ENCODE data around the gene SETD2. TPM values are rescaled to one million over a fixed set of nuclear protein-coding genes. Genes with fewer than 3 reads are reported as not detected.

The SETD2 gene
- total and polyA plus RNA-seq, 2 of the 8 experiments (the other 6 are each of a cell fraction or from before 2014, with no cell fraction given) = 15.7 to 46.3 TPM

DNA sequence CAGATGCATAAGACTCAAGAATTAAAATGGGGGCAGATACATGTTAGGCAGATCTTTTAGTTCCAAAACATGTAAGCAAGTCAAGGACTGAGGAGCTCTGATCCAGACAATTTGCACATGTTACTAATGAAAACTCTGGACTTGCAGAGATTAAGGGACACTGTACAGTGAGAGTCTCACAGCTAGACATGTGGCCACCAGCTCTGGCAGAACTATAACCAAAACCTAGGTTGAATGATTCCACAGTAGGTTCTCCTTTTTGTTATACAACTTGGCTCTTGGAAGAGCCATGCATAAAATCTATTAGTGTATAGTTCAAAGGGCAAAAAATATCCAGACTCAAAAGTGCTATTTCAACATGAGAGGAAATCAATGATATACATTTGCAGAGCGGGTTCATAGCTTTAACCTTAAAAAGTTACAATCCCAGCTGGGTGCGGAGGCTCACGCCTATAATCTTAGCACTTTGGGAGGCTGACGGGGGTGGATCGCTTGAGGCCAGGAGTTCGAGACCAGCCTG lies 61.8 kb downstream of the SETD2 start:
- H2AFZ ChIP-seq (ENCODE audit: low read length) = no peak overlapping the region
- no peak overlapping the region for H4K8ac ChIP-seq (ENCODE audit: extremely low read depth, insufficient read depth, low read length)
- H3K23ac ChIP-seq (ENCODE audit: insufficient read length) = no peak overlapping the region
- no peak overlapping the region for H3K56ac ChIP-seq (replicated peaks; ENCODE audit: insufficient read length, low read depth, low read length)
- no peak overlapping the region for H3K14ac ChIP-seq (ENCODE audit: insufficient read length)
- TF ChIP-seq SIX5 (IDR thresholded peaks at IDR 0.05; ENCODE audit: low read depth, low read length) (no peak), POU5F1 (IDR thresholded peaks at IDR 0.05; ENCODE audit: low read depth, low read length) (no peak), TAF1 (IDR thresholded peaks at IDR 0.05; ENCODE audit: low read depth, low read length) (no peak), ZNF274 (IDR thresholded peaks at IDR 0.05; ENCODE audit: borderline replicate concordance, extremely low read depth, low read length) (no peak), SIN3A (conservative IDR thresholded peaks at IDR 0.05 in 1 of 2, IDR thresholded peaks at IDR 0.05 in 1 of 2; ENCODE audit: low read depth in 1 of 2, low read length in 2 of 2) (no peak), KDM1A (IDR thresholded peaks at IDR 0.05; ENCODE audit: borderline replicate concordance, low read length) (no peak), CREB1 (IDR thresholded peaks at IDR 0.05) (no peak), NRF1 (IDR thresholded peaks at IDR 0.05; ENCODE audit: low read depth, low read length) (no peak), POLR2AphosphoS5 (IDR thresholded peaks at IDR 0.05; ENCODE audit: low read depth, low read length) (no peak), BCL11A (IDR thresholded peaks at IDR 0.05; ENCODE audit: low read depth in 2 of 2, low read length in 2 of 2) (no peak)
- no peak overlapping the region for H4K91ac ChIP-seq (replicated peaks; ENCODE audit: insufficient read length, low read length)
- FAIRE-seq (no peak), DNase-seq (ENCODE audit: low read depth in 1 of 2, low spot score in 2 of 2) (no peak)
- WGBS, 2 experiments (ENCODE audit: extremely low coverage in 1 of 2, insufficient coverage in 1 of 2, insufficient read length in 1 of 2, insufficient replicate concordance in 2 of 2, low coverage in 1 of 2, low lambda C conversion rate in 2 of 2, missing lambda C conversion rate in 1 of 2) = 93% methylated on average over 6 of the region's 6 CpGs; no CpG with 5 or more reads in 1 of the 2 experiments
- H3K4me3 ChIP-seq (ENCODE audit: extremely low read depth in 1 of 4, insufficient read depth in 2 of 4, low read depth in 3 of 4, low read length in 4 of 4) = no peak overlapping the region
- H4K5ac ChIP-seq (ENCODE audit: insufficient read length, low read depth, low read length) = no peak overlapping the region
- H2BK20ac ChIP-seq (ENCODE audit: low read length) = no peak overlapping the region
- no peak overlapping the region for H3K9ac ChIP-seq (replicated peaks in 1 of 4; ENCODE audit: extremely low read depth in 1 of 4, low read depth in 3 of 4, low read length in 3 of 4)
- H2AK5ac ChIP-seq (ENCODE audit: low read depth, low read length) = no peak overlapping the region
- H3K4ac ChIP-seq (replicated peaks; ENCODE audit: insufficient read length, low read depth, low read length) = no peak overlapping the region
- H2BK12ac ChIP-seq (ENCODE audit: low read depth, low read length) = no peak overlapping the region
- H3K79me1 ChIP-seq (ENCODE audit: low read depth, low read length) = no peaks in the 10 kb centered on the region
- H3K4me2 ChIP-seq (ENCODE audit: insufficient read depth in 1 of 2, low read depth in 2 of 2, low read length in 2 of 2) = no peak overlapping the region
- H2BK120ac ChIP-seq (replicated peaks; ENCODE audit: low read depth, low read length) = no peak overlapping the region
- no peak overlapping the region for H3K27ac ChIP-seq (ENCODE audit: low read depth, low read length)
- no peak overlapping the region for H2BK5ac ChIP-seq (ENCODE audit: low read depth, low read length)
- no peaks in the 10 kb centered on the region for H3K9me3 ChIP-seq (ENCODE audit: insufficient read depth in 2 of 2, low read depth in 1 of 2, low read length in 1 of 2)
- no peaks in the 10 kb centered on the region for H3K79me2 ChIP-seq (ENCODE audit: control insufficient read depth in 1 of 2, insufficient read depth in 2 of 2, low read length in 2 of 2)
- H2BK15ac ChIP-seq (ENCODE audit: low read length) = no peak overlapping the region
- no peaks in the 10 kb centered on the region for H3K4me1 ChIP-seq (replicated peaks in 1 of 4; ENCODE audit: control insufficient read depth in 3 of 4, insufficient read depth in 4 of 4, low read length in 3 of 4)
- ChIA-PET POLR2A (ENCODE audit: partially characterized antibody) (no interaction called here), CTCF (ENCODE audit: partially characterized antibody) (interaction anchor here (0.6 kb wide), 1 partner anchor 317 kb away, joined by 3 read pairs; no protein-coding TSS in a partner anchor)
- no peaks in the 10 kb centered on the region for H3K23me2 ChIP-seq (ENCODE audit: low read depth, low read length)
- no peaks in the 10 kb centered on the region for H3K27me3 ChIP-seq (replicated peaks in 1 of 4; ENCODE audit: control insufficient read depth in 3 of 4, extremely low read depth in 1 of 4, insufficient read depth in 3 of 4, low read length in 3 of 4)
- H3K18ac ChIP-seq (ENCODE audit: extremely low read depth, low read length) = no peak overlapping the region
- peaks cover 2 to 33% (median 16%) of the 10 kb centered on the region in 4 experiments; a peak in 7 of 8 replicates for H3K36me3 ChIP-seq (ENCODE audit: control insufficient read depth in 2 of 4, insufficient read depth in 4 of 4, low read length in 3 of 4)
- H4K20me1 ChIP-seq (replicated peaks in 1 of 2; ENCODE audit: control insufficient read depth in 1 of 2, insufficient read depth in 2 of 2, low read length in 2 of 2) = no peaks in the 10 kb centered on the region

Measured in H1 (cell line).